MCF 10A (cell line): ENCODE data around the gene MXRA5. TPM values are rescaled to one million over a fixed set of nuclear protein-coding genes. Genes with fewer than 3 reads are reported as not detected.

ENCODE experiments used
- Bru-seq: library from RNA; stranded (reverse); fragments of 400-500 nt; gene quantifications from one replicate; lab custom pipeline; 2021; lab: Mats Ljungman, UMichigan
- BruChase-seq, 2 experiments: library from RNA; stranded (reverse); fragments of 400-500 nt; gene quantifications; one replicate each; lab custom pipeline; 2021; lab: Mats Ljungman, UMichigan
- BruUV-seq: library from RNA; stranded (reverse); fragments of 400-500 nt; replicated peaks from 2 replicates; lab custom pipeline; 2021; lab: Mats Ljungman, UMichigan
- CTCF ChIA-PET: fragments of 300-600 bp; sonication (Branson Sonifier 250); formaldehyde crosslinking; extraction: SDS; loops from one replicate; lab custom pipeline; 2021; ENCODE audit warnings: antibody characterized with exemption, inconsistent platforms; lab: Yijun Ruan, JAX
- POLR2A ChIA-PET: fragments of 300-600, 350-650 bp; sonication (Branson Sonifier 250); formaldehyde crosslinking; extraction: SDS; loops from one replicate; lab custom pipeline; 2020; ENCODE audit warnings: antibody characterized with exemption, inconsistent platforms; lab: Yijun Ruan, JAX
- DNase-seq: peaks from one replicate; pipeline ENCODE4 v3.0.0-alpha.2; 2018; ENCODE audit not compliant: unreplicated experiment
- H3K27ac Mint-ChIP-seq: one replicate; pipeline ENCODE4 v1.8.0; 2022; ENCODE audit warnings: mild to moderate bottlenecking, low read depth, mixed read lengths; ENCODE audit not compliant: unreplicated experiment
- H3K27me3 Mint-ChIP-seq: one replicate; pipeline ENCODE4 v1.8.0; 2022; ENCODE audit warnings: mixed read lengths; ENCODE audit not compliant: insufficient read depth, unreplicated experiment
- H3K36me3 Mint-ChIP-seq: one replicate; pipeline ENCODE4 v1.8.0; 2022; ENCODE audit warnings: mild to moderate bottlenecking, moderate library complexity, mixed read lengths; ENCODE audit not compliant: insufficient read depth, unreplicated experiment
- H3K4me1 Mint-ChIP-seq: one replicate; pipeline ENCODE4 v1.8.0; 2022; ENCODE audit warnings: mixed read lengths; ENCODE audit not compliant: insufficient read depth, unreplicated experiment
- H3K4me3 Mint-ChIP-seq: one replicate; pipeline ENCODE4 v1.8.0; 2022; ENCODE audit warnings: mild to moderate bottlenecking, moderate library complexity, mixed read lengths; ENCODE audit not compliant: unreplicated experiment
- H3K9me3 Mint-ChIP-seq: one replicate; pipeline ENCODE4 v1.8.0; 2022; ENCODE audit warnings: mixed read lengths; ENCODE audit not compliant: unreplicated experiment
- intact Hi-C: fragments of 100-400 bp; cut with micrococcal nuclease; formaldehyde crosslinking; loops from 2 replicates; pipeline ENCODE4 v1.14.1; 2022
- long read RNA-seq: library from polyadenylated mRNA; stranded (forward); transcript quantifications from one replicate; pipeline ENCODE4 v2.0.0, GENCODE V29; 2022
- total RNA-seq: library from RNA; stranded (reverse); gene quantifications from 2 replicates; pipeline ENCODE4 v1.2.3, GENCODE V29; 2022
- TF ChIP-seq, protein P1 (sequence below): fragments of 200-600 bp; IDR thresholded peaks from one replicate; pipeline ENCODE4 v1.8.0; 2022; ENCODE audit warnings: antibody characterized with exemption, mild to moderate bottlenecking; ENCODE audit not compliant: unreplicated experiment

MXRA5 gene, protein sequence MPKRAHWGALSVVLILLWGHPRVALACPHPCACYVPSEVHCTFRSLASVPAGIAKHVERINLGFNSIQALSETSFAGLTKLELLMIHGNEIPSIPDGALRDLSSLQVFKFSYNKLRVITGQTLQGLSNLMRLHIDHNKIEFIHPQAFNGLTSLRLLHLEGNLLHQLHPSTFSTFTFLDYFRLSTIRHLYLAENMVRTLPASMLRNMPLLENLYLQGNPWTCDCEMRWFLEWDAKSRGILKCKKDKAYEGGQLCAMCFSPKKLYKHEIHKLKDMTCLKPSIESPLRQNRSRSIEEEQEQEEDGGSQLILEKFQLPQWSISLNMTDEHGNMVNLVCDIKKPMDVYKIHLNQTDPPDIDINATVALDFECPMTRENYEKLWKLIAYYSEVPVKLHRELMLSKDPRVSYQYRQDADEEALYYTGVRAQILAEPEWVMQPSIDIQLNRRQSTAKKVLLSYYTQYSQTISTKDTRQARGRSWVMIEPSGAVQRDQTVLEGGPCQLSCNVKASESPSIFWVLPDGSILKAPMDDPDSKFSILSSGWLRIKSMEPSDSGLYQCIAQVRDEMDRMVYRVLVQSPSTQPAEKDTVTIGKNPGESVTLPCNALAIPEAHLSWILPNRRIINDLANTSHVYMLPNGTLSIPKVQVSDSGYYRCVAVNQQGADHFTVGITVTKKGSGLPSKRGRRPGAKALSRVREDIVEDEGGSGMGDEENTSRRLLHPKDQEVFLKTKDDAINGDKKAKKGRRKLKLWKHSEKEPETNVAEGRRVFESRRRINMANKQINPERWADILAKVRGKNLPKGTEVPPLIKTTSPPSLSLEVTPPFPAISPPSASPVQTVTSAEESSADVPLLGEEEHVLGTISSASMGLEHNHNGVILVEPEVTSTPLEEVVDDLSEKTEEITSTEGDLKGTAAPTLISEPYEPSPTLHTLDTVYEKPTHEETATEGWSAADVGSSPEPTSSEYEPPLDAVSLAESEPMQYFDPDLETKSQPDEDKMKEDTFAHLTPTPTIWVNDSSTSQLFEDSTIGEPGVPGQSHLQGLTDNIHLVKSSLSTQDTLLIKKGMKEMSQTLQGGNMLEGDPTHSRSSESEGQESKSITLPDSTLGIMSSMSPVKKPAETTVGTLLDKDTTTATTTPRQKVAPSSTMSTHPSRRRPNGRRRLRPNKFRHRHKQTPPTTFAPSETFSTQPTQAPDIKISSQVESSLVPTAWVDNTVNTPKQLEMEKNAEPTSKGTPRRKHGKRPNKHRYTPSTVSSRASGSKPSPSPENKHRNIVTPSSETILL (N-terminal part only)
- not detected in 2 replicates for total RNA-seq
- Bru-seq, nascent RNA = not detected
- BruChase-seq, experiment 1, labeled RNA remaining after a 6-hour chase = percentile 3 among the genes with signal in this experiment
- BruChase-seq, experiment 2, labeled RNA remaining after a 2-hour chase = percentile 3 among the genes with signal in this experiment
- long read RNA-seq = 0 reads

DNA sequence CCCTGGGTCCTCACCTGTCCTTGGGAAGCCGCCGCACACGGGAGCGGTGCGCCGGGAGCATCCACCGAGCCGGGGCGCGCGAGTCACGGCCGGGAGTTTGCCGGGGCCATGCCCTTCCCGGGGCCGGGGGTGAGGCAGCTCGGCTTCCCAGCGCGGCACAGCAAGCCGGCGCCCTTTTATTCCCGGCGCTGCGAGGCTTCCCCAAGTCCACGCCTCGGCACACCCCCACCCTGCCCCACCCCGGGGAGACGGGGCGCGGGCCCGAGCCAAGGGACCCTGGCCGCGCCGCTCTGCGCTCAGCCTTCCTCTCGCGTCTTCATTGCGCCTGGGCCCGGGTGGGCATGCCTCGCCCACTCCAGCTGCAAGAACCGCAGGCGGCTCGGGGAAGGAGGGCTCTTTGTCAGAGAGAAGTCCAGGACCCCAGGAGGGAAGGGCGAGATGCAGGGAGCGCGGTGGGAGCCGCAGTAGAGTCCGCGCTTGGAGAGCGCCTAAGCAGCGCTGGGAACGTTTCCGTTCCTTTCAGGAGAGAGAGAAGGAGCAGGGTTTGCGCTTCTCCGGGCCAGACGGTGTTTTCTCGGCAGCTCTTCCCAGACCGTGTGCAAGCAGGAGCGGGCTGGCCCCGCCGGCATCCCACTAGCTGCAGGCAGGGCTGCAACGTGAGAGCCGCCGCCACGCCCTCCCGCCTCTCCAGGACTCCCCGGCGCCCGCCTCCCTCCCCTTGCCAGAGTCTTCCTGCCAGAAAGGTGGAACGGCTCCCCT, at the start of gene MXRA5:
Gene MXRA5 (minus strand): TSS at position 152 of the 759 bp plus-strand sequence. CDS start 2,819 bp downstream, outside the sequence.
- Mint-ChIP-seq H3K4me3 (no peak within 1 kb of the TSS), H3K27ac (no peak within 1 kb of the TSS), H3K27me3 (peaks cover 33% of the 10 kb centered on the region), H3K9me3 (peaks cover 8% of the 10 kb centered on the region), H3K36me3 (no peaks in the 10 kb centered on the region), H3K4me1 (no peaks in the 10 kb centered on the region)
- no peak for DNase-seq
- TF ChIP-seq, protein P1, sequence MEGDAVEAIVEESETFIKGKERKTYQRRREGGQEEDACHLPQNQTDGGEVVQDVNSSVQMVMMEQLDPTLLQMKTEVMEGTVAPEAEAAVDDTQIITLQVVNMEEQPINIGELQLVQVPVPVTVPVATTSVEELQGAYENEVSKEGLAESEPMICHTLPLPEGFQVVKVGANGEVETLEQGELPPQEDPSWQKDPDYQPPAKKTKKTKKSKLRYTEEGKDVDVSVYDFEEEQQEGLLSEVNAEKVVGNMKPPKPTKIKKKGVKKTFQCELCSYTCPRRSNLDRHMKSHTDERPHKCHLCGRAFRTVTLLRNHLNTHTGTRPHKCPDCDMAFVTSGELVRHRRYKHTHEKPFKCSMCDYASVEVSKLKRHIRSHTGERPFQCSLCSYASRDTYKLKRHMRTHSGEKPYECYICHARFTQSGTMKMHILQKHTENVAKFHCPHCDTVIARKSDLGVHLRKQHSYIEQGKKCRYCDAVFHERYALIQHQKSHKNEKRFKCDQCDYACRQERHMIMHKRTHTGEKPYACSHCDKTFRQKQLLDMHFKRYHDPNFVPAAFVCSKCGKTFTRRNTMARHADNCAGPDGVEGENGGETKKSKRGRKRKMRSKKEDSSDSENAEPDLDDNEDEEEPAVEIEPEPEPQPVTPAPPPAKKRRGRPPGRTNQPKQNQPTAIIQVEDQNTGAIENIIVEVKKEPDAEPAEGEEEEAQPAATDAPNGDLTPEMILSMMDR = no peak
- ChIA-PET POLR2A (interaction anchor here (0.7 kb wide), 1 partner anchor 208 kb away, joined by 3 read pairs; no protein-coding TSS in a partner anchor), CTCF (no interaction called here)
- BruUV-seq = no TSS peak
- intact Hi-C loops = no loop called here

DNA sequence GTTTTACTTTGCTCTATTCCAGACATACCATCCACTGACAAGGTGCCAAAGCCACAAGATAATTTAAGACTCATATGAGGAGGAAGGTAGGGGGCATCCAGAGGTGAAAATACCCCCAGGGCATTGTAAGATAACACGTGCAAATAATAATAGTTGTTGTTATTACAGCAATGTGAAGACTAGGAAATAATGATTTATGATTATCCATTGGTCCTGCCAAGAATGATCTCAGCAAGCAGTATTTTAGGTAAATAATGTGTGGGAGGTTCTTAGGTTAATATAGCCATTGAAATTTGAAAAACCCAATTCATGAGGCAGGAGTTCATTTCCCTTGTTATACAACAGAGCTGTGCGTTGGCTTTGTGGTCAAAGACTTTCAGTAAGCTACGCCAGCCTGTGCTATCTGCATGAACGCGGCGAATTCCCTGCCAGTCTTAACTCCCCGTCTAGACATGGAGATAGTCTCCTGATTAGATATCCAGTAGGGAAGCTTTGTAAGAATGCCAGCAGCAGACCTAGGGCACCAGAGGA, 47.2 kb upstream of the MXRA5 start:
- no peaks in the 10 kb centered on the region for H3K4me1 Mint-ChIP-seq
- H3K27me3 Mint-ChIP-seq = peaks cover 12% of the 10 kb centered on the region
- no peak overlapping the region for H3K27ac Mint-ChIP-seq
- H3K4me3 Mint-ChIP-seq = no peak overlapping the region
- TF ChIP-seq, protein P1 = no peak
- intact Hi-C loops = no loop called here
- H3K36me3 Mint-ChIP-seq = no peaks in the 10 kb centered on the region
- no peak for DNase-seq
- POLR2A ChIA-PET = interaction anchor here (0.6 to 1.0 kb wide), 2 partner anchors 52 to 161 kb away, joined by 3 read pairs; no protein-coding TSS in a partner anchor
- H3K9me3 Mint-ChIP-seq = no peaks in the 10 kb centered on the region
- no TSS peak for BruUV-seq
- CTCF ChIA-PET = no interaction called here

DNA sequence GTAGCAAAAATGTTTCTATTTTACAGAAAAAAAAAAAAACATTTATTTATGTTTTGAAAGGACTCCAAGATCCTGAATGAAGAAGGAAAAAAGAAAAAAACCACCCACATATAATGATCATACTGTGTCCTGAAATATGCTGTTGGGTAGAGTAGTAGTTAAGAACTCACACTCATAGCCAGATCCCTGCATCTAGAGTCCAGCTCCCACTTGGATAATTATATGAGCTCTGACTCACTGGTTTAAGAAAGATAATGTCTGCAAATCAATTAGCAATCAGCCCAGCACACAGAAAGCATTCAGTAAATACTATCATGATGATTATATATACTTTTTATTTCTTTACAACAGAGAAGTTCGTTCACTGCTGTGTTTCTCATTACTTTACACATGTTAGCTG, 46.7 kb upstream of the MXRA5 start:
- BruUV-seq = no TSS peak
- no peaks in the 10 kb centered on the region for H3K4me1 Mint-ChIP-seq
- no peaks in the 10 kb centered on the region for H3K9me3 Mint-ChIP-seq
- no peak for DNase-seq
- POLR2A ChIA-PET = interaction anchor here (0.6 to 1.0 kb wide), 2 partner anchors 52 to 161 kb away, joined by 3 read pairs; no protein-coding TSS in a partner anchor
- H3K27ac Mint-ChIP-seq = no peak overlapping the region
- intact Hi-C loops = no loop called here
- CTCF ChIA-PET = no interaction called here
- TF ChIP-seq, protein P1 = no peak
- no peaks in the 10 kb centered on the region for H3K36me3 Mint-ChIP-seq
- H3K27me3 Mint-ChIP-seq = peaks cover 8% of the 10 kb centered on the region
- no peak overlapping the region for H3K4me3 Mint-ChIP-seq
